GM19395 (cell line): ENCODE measurements around the gene TCEA3.

Experiments
- ATAC-seq: cut with Tn5 transposase; IDR thresholded peaks from one replicate; pipeline ENCODE4 v1.9.1; 2021; ENCODE audit warnings: mild to moderate bottlenecking, moderate library complexity; ENCODE audit not compliant: unreplicated experiment

The TCEA3 gene

DNA sequence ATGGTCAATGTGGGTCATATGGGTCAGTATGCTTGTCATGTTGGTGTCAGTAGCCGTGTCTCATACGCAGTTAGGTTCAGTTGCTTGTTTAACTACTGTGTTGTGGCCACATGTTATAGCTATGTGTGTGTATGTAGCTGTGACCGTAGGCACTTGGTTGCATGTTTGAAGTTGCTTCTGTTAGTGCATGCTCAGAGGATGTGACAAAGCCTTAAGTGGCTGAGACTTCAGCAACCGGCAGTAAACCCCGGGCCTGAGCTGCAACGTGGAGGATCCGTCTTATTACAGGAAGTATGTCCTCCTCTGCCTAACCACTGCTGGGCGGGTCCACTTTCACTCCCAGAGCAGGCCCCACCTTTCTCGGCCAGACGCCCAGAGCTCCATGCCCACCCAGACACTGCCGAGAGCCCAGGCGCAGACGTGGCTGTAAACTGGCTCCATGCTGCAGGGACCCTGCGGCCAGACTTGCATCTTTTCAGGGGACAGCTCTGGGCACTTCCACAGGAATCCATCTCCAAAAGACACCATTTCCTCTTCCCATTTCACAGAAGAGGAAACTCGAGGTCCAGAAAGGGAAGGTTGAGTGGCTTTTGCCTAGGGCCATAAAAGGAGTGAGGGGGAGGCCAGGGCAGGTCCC lies 2.2 kb downstream of the TCEA3 start:
- ATAC-seq = no peak

DNA sequence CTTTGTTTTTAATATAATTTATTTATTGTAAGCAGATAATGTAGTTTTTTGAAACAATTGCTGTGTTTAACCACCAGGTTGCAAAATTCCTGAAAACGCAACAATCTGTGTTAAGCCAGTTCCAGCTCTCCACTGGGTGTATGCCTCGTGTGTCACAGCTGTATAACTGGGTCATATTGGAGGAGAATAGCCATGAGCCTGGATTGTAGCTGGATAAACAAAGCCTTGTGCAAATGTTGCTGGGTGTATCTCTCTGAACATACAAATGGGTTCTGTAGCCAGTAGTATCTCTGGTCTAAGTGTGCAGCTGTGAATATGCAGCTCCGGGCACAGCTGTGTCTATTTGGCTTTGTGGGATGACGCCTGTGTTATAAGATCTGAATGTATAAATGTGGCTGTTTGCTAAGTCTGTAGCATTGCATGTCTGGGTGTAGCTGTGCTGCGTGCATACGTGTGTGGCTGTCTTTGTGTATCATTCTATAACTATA lies 2.8 kb downstream of the TCEA3 start:
- ATAC-seq = no peak

GRCh38 chr1:23421343-23421742 lies 3.2 kb downstream of the TCEA3 start:
- ATAC-seq = no peak

DNA sequence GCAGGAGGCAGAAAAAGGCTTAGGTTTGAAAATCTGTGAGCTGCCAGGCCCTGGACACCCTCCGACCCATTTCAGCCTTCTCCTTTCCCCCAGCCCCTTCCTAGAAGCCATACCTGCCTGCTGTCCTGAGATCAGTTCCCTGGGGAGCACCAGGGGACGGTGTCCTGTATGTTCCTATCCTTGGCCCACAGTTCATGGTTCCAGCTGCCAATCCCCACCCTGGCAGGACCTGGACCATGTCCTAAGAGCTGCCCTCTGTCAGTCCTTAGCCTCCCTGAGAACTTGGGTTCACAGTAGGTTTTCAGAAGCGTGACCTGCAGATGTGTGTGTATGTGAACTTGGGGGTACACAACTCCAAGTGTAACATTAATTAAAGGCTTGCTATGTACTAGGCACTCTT lies 3.8 kb downstream of the TCEA3 start:
- no peak for ATAC-seq

DNA sequence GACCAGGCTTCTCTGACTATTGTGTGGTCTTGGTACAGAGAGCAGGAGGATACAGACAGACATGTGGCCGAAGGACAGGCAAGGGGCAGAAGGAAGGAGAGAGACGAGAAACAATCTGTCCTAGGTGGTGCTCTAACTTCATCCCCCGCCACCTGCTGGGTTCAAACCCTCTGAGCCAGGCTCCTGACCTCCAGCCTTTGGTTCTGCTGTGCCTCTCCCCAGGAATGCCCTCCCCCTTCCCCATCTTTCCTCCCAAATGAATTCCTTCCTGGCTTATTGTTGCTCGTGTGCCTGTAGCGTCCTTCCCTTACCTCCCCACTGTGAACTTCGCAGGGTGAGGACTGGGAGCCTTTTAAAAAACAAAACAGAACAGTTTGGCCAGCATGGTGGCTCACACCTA lies 5.4 kb downstream of the TCEA3 start:
- ATAC-seq = no peak

- ATAC-seq = no peak
Measured at GRCh38 chr1:23417570-23417969, 7.0 kb downstream of the TCEA3 start.

- no peak for ATAC-seq
Measured at GRCh38 chr1:23416964-23417363, 7.6 kb downstream of the TCEA3 start.

- no peak for ATAC-seq
Measured at GRCh38 chr1:23408797-23409290, 15.7 kb downstream of the TCEA3 start.

DNA sequence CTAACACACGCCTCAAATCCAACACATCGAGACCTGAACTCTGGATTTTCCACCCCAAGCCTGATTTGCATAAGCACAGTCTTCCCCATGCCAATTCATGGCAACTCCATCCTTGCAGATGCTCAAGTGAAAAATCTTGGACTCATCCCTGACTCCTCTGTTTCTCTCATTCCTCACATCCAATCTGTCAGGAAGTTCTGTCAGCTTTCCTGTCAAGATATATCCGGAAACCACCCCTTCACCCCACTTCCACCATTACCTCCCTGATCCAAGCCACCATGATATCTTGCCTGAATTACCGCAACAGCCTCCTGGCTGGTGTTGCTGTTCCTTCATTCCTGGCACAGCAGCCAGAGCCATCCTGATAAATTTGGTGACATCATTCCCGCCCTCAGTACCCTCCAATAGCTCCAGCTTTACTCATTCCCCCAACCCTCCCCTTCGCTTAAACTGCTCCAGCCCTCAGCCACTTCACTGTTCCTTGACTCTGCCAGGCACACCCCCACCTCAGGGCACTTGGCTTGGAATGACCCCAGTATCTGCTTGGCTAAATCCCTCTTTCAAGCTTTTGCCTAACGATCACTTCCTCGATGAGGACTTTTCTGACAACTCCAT lies 17.4 kb downstream of the TCEA3 start:
- ATAC-seq = no peak

- no peak for ATAC-seq
Measured at GRCh38 chr1:23405946-23406345, 18.6 kb downstream of the TCEA3 start.

- ATAC-seq = no peak
Measured at GRCh38 chr1:23403735-23404486, 20.6 kb downstream of the TCEA3 start.

DNA sequence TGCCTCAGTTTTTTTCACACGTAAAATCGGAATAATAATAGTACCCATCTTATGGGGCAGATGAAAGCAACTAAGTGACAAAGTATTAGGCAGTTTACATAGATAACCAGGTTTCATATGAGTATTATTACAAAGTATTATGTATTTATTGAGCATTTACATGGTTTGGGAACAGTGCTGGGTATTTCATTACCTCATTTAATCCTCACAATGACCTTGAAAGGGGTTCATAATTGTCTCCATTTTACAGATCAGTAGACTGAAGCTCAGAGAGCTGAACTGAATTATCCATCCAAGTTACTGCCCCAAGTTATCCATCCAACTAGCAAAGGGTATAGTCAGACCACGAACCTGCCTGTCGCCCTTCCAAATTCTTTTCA lies 21.2 kb downstream of the TCEA3 start:
- ATAC-seq = no peak

GRCh38 chr1:23403038-23403336 lies 21.6 kb downstream of the TCEA3 start:
- no peak for ATAC-seq

- no peak for ATAC-seq
Measured at GRCh38 chr1:23402286-23403037, 22.1 kb downstream of the TCEA3 start.

- no peak for ATAC-seq
Measured at GRCh38 chr1:23401313-23401712, 23.2 kb downstream of the TCEA3 start.

- ATAC-seq = no peak
Measured at GRCh38 chr1:23400324-23401114, 24.0 kb downstream of the TCEA3 start.

DNA sequence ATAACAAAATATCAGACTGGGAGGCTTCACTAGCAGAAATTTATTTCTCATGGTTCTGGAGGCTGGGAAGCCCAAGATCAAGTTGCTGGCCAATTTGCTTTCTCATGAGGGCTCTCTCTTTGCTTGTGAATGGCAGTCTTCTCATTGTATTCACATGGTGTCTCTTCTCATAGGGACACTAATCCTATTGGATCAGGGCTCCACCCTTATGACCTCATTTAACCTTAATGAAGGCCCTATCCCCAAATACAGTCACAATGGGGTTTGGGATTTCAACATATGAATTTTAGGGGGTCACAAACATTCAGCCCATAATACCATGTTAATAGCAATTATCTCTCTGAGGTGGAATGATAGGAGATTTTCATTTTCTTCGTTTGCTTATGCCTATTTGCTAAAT lies 25.3 kb downstream of the TCEA3 start:
- no peak for ATAC-seq

DNA sequence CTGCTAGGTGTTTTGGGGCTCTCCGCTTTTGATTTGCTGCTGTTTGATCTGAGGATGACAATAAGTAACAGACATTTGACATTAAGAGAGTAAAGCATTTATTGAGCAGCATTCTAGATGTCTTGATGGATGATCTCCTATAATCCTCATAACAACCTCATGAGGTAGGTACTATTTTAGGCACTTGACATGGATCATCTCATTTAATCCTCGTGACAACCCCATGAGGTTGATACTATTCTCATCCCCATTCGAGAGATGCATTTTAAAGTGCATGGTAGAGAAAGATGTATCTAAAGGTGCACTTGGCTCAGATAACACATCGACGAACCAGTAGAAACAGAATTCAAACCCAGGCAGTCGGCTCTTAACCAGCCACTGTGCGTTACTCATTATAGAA lies 26.6 kb downstream of the TCEA3 start:
- no peak for ATAC-seq

DNA sequence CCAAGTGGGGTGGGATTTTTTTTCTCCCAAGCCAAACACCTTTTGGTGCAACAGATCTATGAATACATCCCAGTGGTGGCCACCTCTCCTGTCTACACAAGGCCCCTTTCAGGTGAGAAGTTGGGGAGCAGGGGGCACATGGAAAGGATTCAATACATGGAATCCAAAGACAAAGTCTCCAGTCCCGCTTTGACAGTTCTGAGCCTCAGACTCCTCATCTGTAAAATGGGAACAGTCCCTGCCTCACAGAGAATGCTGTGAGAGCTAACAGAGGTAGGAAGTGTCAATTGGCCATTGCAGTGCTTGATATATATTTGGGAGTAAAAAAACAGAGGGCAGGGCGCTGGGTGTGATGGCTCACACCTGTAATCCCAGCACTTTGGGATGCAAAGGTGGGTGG lies 28.2 kb downstream of the TCEA3 start:
- ATAC-seq = no peak

GRCh38 chr1:23395849-23396248 lies 28.7 kb downstream of the TCEA3 start:
- no peak for ATAC-seq
